NCI-H460 (cell line): ENCODE measurements around the gene GATA3. TPM values are rescaled to one million over a fixed set of nuclear protein-coding genes. Genes with fewer than 3 reads are reported as not detected.

Experiments
- DNase-seq: peaks from one replicate; pipeline ENCODE4 v3.0.0-alpha.2; 2016; ENCODE audit warnings: low read depth; ENCODE audit errors: extremely low read depth
- total RNA-seq: library from RNA; depleted of rRNA; stranded (reverse); fragments of >200 nt; shearing (Covaris generic); gene quantifications from 2 replicates; pipeline ENCODE4 v1.2.3, GENCODE V29; 2014

Gene GATA3
- total RNA-seq, 1 experiment from 2014 or later: 0.12 TPM

DNA sequence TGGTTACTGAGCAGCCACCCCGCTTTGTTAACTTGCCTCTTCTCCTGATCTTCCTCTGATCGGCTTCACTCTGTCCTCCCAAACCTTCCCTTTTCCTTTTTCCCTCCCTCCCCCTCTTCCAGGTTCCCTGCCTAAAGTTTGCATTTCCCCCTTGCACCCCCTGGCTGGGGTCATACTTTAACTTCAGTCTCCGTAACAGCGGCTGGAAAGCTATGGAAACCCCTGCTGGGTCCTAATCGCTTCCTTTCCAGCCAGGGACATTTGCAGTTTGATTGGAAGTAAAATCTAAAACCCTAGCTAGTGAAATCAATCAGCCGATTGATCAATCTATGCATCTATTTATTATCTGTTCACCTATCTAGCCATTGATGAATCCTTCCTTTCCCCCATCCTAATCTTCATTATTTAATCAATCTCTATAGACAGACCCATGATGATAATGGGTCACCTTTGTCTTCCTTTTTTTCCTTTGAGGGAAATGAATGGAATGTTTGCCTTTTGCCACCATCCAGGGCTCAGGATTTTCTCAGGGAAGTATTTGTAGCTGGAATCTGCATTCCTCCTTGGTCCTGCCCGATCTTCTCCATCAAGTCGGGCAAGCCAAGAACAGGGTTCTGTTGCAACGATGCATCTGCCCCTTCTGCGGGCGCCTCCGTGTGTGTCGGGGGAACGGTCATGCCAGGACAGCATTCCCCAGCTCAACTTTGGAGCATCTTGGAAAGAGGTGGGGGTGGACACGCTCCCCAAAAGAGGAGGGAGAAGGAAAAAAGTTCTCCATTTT is 8.8 kb downstream of the GATA3 start:
- no peak for DNase-seq

DNA sequence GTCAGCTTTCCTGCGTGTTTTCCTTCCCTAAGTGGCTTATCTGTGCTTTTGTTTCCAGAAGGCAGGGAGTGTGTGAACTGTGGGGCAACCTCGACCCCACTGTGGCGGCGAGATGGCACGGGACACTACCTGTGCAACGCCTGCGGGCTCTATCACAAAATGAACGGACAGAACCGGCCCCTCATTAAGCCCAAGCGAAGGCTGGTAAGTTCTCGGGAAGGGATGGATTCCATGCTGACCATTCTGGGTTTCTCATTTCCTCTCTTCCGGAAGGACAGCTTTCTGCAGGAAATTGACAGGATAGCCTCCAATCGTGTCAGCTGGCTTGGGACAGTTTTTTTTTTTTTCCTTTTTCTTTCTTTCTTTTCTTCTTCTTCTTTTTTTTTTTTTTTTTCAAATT is 9.4 kb downstream of the GATA3 start:
- no peak for DNase-seq

DNA sequence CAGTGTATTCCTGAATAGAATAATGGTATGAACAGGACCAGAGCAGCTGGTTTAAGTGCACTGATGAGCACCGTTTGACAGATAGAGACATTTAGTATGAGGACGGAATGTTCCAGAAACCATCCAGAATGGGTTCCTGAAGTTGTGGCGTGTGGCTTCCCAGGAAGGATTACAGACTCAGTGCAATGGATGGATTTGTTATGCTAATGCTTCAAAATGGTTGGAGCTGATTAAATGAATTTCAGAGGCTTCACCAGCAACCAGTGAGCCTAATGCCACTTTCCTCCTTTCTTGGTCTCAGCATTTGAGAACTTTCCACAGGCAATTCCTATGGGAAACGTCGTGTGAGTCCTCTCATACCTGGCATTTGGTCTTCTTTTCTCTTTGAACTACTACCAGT is 9.9 kb downstream of the GATA3 start:
- no peak for DNase-seq

DNA sequence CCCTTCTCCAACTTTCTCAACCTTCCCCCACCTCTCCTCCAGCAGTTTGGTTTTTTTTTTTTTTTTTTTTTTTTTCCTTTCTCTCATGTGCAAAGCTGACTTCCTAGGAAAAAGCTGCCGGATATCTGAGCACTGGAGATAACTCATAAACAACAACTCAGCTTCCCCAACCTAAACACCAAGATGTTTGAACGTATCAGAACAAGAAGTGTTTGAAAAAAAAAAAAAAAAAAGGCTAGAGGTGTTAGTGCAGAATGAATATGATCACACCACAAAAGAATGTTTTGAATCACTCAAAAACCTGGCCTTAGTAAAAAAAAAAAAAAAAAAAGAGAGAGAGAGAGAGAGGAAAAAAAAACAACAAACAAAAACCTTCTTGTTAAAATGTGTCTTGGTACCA is 11.2 kb downstream of the GATA3 start:
- no peak for DNase-seq

DNA sequence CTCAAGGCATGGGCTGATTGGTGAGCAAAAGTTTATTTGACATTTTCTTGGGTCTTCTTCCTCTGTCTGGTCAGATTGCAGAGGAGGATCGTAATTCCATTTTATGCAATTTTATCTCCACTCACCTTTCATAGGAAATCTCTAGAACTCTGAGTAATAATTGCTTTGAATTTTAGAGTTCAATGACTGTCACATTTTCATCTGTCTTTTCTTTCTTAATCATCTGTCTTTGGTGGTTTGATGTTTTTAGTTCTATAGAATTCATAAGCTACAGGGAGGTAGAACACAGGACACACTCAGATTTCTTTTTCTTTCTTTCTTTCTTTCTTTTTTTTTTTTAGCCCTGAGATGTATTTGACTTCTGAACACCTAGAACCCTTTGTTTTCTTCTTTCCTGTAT is 11.6 kb downstream of the GATA3 start:
- no peak for DNase-seq

DNA sequence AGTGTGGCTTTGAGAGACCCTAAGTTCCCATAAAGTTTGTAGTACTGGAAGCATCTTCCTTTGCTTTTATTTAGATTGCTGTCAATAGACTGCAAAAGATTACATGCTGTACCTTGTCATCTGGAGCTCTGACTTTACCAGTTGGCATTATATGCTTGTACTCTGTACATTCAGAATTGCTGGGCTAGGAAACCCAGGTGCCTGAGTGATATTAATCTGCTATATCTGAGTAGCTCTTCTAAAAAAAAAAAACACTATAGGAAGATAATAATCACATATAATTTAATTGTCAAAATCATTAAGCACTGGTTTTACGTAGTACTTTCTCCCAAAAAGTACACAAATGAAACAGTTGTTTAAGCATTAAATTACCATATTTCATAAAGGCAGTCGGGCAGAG is 12.3 kb downstream of the GATA3 start:
- DNase-seq: no peak

DNA sequence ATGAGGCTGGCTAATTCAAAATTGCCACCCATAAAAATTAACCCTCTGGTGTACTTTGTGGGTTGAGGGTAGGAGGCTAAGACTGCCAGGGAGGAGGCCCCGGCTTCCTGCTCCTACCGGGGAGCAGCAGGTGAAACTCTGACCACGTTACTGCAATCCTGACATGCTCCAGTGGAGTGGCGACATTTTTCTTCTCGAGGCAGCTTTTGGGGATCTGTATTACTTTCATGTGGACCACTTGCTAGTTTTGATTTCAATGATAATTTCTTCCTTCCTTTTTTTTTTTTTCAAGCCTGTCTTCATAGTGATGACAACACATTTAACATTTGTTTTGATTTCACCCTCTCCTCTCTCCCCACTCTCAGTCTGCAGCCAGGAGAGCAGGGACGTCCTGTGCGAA is 14.6 kb downstream of the GATA3 start:
- no peak for DNase-seq

DNA sequence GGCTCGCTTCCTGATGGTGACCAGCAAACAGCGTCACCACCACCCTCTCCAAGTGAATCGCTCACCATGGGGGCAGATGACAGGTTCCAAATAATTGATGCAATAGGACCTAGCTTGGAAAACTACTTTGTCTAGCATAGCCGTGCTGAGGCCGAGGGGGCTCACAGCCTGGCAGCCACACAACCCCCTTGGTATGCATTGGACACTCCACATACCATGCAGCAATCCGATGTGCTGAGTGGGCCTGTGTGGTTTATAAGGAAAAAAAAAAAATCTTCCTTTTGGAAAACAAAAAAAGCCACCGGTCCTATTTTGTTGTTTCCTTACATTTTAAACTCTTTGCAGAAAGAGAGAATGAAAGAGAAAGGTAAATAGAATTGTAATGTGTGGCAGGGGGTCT is 15.1 kb downstream of the GATA3 start:
- no peak for DNase-seq

DNA sequence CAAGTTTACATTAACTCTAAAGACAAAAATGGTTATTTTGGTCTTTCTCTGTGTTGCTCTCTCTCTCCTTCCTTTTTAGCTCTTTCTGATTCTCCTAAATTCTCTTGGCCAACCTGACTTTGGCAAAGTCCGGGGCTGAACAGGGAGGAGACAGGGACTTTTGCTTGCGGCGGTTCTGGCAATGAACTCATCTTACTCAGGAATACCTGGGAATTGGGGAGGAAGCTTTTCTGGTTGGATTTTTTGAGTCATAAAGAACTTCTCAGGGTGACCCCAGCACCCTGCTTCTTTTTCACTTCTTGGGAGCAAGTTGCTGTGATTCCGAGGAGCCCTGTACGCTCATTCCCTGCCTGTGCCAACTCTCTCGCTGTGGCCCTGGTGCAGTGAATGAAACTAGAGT is 16.0 kb downstream of the GATA3 start:
- DNase-seq: no peak

DNA sequence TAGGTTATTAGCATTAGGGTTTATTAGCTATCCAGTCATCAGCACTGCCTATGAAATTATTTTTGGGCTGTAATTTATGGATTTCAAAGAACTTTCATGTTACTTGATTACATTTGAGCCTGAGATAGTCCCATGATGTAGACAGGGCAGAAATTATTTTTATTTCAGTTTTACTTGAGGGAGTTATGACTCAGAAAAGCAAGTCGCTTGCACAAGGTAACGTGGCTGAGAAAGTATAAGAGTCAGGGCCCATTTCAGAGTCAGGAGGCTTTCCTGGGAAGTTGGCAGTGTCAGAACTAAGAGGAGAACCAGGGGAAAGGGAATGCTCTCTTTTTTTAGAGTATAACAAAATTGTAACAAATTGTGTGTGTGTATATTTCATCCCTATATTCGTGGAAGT is 16.5 kb downstream of the GATA3 start:
- DNase-seq: no peak

DNA sequence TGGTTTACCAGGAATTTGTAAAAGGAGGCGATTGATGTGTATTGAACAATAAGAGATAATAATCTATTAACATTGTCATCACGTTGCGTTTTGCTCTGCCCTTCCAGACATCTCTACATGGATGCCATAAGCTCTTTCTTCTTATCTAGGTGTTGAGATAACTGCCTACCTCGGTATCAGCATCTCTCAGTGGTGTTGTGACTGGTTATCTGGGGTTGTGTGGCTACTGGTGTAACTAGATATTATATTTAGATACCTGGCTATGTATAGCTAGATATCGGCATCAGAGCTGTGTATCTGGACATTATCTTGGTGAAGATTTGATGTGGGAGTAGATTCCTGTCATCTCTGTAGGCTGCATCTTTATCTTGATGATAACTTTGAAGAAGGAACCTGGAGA is 17.2 kb downstream of the GATA3 start:
- DNase-seq: no peak

DNA sequence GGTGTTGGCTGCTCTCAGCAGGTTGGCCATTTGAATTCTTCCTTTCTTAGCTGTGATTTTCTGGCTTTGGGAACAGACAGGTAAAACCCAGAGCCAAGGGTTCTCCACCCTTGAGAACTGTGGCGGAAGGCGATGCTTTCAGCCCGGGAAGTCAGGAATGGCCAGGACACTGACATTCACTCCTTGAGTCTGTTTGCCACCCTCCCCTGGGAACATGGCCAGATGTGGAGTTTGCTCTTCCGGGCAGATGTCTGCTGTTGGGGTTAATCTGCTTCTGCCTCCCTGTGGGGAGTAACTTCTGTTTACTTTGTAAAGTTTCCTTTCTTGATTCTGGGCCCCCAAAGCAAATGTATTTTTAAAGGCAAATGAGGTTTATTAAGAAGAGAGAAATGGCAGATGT is 17.7 kb downstream of the GATA3 start:
- no peak for DNase-seq

DNA sequence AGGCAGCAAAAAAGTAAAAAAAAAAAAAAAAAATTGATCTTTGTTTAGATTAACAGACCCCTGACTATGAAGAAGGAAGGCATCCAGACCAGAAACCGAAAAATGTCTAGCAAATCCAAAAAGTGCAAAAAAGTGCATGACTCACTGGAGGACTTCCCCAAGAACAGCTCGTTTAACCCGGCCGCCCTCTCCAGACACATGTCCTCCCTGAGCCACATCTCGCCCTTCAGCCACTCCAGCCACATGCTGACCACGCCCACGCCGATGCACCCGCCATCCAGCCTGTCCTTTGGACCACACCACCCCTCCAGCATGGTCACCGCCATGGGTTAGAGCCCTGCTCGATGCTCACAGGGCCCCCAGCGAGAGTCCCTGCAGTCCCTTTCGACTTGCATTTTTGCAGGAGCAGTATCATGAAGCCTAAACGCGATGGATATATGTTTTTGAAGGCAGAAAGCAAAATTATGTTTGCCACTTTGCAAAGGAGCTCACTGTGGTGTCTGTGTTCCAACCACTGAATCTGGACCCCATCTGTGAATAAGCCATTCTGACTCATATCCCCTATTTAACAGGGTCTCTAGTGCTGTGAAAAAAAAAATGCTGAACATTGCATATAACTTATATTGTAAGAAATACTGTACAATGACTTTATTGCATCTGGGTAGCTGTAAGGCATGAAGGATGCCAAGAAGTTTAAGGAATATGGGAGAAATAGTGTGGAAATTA is 19.4 kb downstream of the GATA3 start:
- no peak for DNase-seq

DNA sequence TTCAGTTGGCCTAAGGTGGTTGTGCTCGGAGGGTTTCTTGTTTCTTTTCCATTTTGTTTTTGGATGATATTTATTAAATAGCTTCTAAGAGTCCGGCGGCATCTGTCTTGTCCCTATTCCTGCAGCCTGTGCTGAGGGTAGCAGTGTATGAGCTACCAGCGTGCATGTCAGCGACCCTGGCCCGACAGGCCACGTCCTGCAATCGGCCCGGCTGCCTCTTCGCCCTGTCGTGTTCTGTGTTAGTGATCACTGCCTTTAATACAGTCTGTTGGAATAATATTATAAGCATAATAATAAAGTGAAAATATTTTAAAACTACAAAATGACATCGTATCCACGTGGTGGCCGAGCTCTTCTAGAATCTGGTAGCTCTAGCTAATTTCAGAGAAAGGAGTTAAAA is 20.4 kb downstream of the GATA3 start:
- DNase-seq: no peak

DNA sequence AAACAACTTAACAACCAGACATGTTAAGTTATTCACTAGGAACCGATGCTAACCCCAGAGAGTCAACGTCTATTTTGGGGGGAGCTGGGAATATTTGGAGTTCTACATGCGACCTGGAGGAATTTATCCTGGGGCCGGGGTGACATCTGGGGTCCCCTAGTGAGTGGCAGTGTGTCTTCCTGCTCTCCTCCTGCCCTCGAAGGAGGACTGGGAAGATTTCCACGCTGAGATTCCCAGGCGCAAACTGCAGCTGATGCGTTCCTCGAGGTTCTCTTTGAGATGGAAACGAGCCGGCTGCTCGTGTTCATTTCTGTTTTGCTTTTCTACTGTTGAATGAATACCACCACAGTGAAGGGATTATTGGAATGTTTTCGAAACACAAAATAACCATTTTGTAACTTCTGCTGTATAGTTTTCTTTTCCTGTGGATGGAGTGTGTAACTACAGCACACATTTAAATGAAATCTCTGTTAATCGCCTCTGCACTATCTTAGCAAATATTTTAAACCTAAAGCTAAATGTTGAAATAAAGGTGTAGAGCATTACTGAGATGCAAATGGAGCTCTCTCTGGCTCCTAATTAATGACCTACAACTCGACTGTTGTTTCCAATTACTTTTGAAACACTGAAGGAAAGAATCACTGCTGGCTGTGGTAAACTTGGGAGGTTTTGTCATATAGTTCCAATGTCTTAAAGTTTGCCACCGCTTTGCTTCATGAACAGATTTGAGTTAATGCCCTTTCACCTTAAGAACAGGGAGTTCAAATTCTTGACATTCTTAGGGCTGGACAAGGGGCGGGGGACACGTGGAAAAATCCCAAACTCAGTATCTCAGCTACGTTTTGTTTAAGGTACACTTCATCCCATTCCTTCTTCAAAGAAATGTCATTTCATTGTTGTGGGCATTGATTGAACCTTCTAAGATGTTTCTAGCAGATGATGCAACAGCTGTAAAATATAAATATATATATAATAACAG is 21.1 kb downstream of the GATA3 start:
- DNase-seq: no peak

DNA sequence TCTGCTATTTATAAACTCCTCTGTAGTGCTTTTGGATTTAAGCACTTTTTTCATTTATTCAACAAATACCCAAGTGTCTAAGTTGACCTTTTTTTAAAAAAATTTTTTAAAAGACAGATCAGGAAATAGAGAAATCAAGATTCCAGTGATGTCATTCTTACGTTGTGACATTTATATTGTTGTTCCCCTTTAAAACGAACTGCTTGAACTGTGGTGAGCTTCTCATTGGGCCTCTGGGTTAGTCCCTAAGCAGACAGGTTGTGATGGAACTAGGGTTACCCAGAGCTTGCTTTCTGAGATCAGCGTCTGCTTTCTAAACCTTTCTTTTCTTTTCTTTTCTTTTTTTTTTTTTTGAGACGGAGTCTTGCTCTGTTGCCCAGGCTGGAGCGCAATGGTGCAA is 22.4 kb downstream of the GATA3 start:
- DNase-seq: no peak

DNA sequence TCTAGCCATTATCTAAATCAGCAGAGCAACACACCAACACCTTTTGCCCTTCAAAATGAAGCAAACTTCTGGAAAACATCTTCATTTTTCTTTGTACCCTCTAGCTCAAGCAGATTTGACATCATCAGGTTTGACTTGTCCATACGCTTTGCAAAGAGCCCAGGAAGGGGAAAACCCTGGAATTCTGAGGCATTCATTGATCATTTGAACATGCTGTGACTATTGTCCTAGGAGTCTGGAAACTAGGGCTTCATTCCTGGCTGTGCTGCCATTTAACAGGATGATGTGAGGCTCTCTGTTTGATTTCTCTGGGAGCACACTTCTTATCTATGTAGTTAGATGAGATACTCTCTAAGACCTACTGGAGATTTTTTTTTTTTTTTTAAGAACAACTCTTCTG is 23.5 kb downstream of the GATA3 start:
- DNase-seq: no peak

DNA sequence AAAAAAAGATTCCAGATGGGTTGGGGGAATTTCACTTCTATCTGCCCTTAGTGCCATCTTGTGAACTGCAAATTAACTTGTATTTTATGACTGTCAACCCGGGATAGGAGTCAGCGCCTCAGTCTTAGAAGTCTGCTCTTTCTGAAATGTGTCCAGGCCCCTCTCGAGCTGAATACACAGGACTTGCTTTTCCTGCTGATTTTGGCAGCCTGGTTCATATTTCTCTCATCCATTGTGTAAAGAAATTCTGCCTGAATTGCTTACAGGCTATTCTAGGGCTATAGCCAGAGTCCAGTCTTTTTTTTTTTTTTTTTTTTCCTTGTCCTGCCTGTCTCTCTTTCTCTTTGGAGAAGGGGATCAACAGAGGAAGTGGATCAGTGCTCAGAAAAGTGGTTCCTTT is 24.6 kb downstream of the GATA3 start:
- no peak for DNase-seq

DNA sequence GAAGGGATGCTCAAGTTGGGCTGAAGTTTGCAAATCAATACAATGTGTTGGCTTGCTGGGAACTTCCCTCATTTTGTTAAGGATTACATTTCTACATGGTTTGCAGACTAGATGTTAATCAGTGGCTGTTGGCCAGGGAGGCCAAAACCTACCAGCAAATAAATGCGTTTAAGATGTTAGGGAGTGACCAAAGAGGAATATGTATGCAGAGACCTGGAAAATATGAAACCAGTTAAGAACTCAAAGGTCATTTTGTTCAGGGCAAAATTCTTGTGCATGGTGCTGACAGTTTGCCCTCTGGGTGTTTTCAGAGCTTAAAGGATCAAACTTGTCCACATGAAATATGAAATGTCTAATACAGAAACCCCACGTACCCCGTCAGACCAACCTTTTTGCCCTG is 30.3 kb downstream of the GATA3 start:
- DNase-seq: no peak

DNA sequence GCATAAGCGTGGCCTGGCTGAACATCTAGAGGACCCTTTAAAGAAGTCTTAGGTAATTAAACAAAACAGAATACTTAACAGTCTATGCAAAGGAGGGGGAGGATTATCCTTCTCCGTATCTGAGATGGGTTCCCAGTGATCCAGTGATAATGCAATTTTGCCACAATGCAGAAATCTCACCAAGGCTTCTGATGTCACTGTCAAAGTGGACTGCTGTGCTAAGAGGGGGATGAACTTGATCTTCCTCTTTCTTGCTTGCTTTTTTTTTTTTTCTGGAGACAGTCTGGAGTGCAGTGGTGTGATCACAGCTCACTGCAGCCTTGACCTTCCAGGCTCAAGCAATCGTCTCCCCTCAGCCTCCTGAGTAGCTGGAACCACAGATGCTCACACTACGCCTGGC is 30.8 kb downstream of the GATA3 start:
- DNase-seq: no peak

DNA sequence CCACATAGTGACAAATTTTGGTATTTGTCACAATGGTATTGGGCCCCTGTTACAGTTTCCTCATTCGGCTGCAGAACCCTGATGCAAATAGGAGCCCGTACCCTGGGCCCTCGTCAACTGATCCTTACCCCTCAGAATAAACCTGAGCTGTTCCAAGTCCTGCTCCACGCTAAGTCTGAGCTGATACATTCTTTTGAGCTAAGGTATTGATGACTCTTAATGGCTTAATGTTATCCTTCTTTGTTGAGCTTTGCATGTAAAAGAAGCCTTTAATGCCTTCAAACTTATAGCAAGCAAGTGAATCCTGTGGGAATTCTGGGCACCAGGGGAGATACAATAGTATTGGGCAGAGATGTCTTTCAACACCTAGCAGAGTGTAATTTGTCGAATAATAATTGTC is 31.8 kb downstream of the GATA3 start:
- no peak for DNase-seq
